Measurements from ENCODE around the gene CREB5. TPM values are rescaled to one million over a fixed set of nuclear protein-coding genes. Genes with fewer than 3 reads are reported as not detected.
A peak's percentile ranks its signal among the peaks of the same experiment; 100 is the strongest.

The CREB5 gene
- total and polyA plus RNA-seq, 8 donors = 2.5 to 11.5 (median 3.6) TPM

DNA sequence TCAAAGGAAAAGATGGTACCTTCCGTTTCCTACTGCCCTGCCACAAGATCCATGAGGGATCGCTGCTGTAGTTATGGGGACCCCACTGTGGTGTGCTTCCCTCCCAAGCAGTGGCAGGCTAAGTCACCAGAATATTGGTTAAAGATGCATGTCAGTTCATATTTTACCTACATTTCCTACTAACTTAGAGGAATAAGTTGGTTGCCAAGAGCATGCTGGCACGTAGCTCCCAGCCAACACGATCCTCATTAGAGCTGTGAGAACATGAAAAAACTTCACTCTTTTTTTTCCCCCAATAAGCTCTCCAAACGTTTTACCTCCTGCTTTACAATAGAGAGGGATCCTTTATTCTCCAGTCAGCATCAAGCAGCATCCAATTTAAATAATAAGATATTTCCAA, 342.1 kb downstream of the CREB5 start:
- DNase-seq (no peak), ATAC-seq (no peak), FAIRE-seq (no peak)
- no peaks in the 10 kb centered on the region for H3K36me3 ChIP-seq
- intact Hi-C loops (cut with DNase I) = no loop called here
- WGBS, 2 donors = 68 to 71% methylated on average over 5 of the region's 5 CpGs
- no peaks in the 10 kb centered on the region for H3K27me3 ChIP-seq
- H3K4me1 ChIP-seq = no peaks in the 10 kb centered on the region
- TF ChIP-seq CTCF (IDR thresholded peaks at IDR 0.05) = no peak
- H3K9me3 ChIP-seq = no peaks in the 10 kb centered on the region
- H3K27ac ChIP-seq = no peak overlapping the region
- H3K4me3 ChIP-seq = no peak overlapping the region

- Histone ChIP-seq H3K27me3 (no peaks in the 10 kb centered on the region), H3K36me3 (no peaks in the 10 kb centered on the region), H3K4me3 (no peak overlapping the region), H3K9me3 (no peaks in the 10 kb centered on the region), H3K27ac (no peak overlapping the region), H3K4me1 (no peaks in the 10 kb centered on the region)
- intact Hi-C loops (cut with DNase I) = no loop called here
- ATAC-seq = peak in 1 of 4 donors; percentile 17
- no peak for TF ChIP-seq CTCF (IDR thresholded peaks at IDR 0.05)
- DNase-seq = no peak
- FAIRE-seq = no peak
- WGBS, 2 donors = 65 to 76% methylated on average over 3 of the region's 3 CpGs
Observed at GRCh38 chr7:28755255-28755654, 342.9 kb downstream of the CREB5 start.

- Histone ChIP-seq H3K27me3 (no peaks in the 10 kb centered on the region), H3K9me3 (no peaks in the 10 kb centered on the region), H3K4me3 (no peak overlapping the region), H3K36me3 (no peaks in the 10 kb centered on the region), H3K4me1 (no peaks in the 10 kb centered on the region), H3K27ac (no peak overlapping the region)
- 78 to 87% methylated on average over 5 of the region's 5 CpGs for WGBS, 2 donors
- ATAC-seq (no peak), DNase-seq (no peak), FAIRE-seq (no peak)
- no peak for TF ChIP-seq CTCF (IDR thresholded peaks at IDR 0.05)
- intact Hi-C loops (cut with DNase I) = no loop called here
Observed at GRCh38 chr7:28758186-28758585, 345.9 kb downstream of the CREB5 start.

DNA sequence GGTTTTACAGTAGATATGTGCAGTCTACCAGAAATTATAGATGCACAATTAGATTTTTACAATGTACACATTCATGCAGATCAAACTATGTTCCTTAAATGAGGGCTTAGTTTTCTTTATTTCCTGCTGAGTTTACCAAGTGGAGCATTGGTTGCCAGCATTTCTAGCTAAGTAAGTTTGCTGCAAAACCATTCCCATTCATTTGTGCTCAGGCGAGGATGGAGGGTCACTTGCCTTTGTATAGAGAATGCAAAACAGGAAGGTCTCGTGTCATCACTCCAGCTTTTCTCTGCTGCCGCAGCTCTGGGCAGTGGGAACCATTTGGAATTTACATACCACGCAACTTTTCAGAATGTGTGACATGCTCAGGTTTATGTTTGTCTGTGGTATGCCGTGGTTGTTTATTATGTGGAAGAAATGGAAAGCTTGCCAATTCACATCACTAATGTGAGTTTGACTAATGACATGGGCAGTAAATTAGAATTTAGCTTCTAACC, 347.2 kb downstream of the CREB5 start:
- TF ChIP-seq CTCF (IDR thresholded peaks at IDR 0.05) = no peak
- H3K27ac ChIP-seq = no peak overlapping the region
- no peaks in the 10 kb centered on the region for H3K36me3 ChIP-seq
- FAIRE-seq = no peak
- H3K9me3 ChIP-seq = no peaks in the 10 kb centered on the region
- H3K4me3 ChIP-seq = no peak overlapping the region
- H3K4me1 ChIP-seq = no peaks in the 10 kb centered on the region
- H3K27me3 ChIP-seq = no peaks in the 10 kb centered on the region
- no peak for DNase-seq
- 45 to 58% methylated on average over 5 of the region's 5 CpGs for WGBS, 2 donors
- ATAC-seq = peak in 1 of 4 donors; percentile 29
- intact Hi-C loops (cut with DNase I) = no loop called here

- no peak for TF ChIP-seq CTCF (IDR thresholded peaks at IDR 0.05)
- intact Hi-C loops (cut with DNase I) = no loop called here
- 85 to 90% methylated on average over 2 of the region's 2 CpGs for WGBS, 2 donors
- Histone ChIP-seq H3K27me3 (no peaks in the 10 kb centered on the region), H3K36me3 (no peaks in the 10 kb centered on the region), H3K9me3 (no peaks in the 10 kb centered on the region), H3K27ac (no peak overlapping the region), H3K4me3 (no peak overlapping the region), H3K4me1 (no peaks in the 10 kb centered on the region)
- no peak for DNase-seq
- ATAC-seq = no peak
- no peak for FAIRE-seq
Observed at GRCh38 chr7:28761505-28761904, 349.2 kb downstream of the CREB5 start.

Measured in pancreas (tissue), 10 donors.